Left kidney (tissue), 2 donors: ENCODE data around the gene LTBP1. TPM values are rescaled to one million over a fixed set of nuclear protein-coding genes. Genes with fewer than 3 reads are reported as not detected.
"Not testable (repeated sequence)": the region's sequence is repeated elsewhere in the genome, so short reads cannot be mapped to it uniquely, and the experiment has no call there.

Experiments used
- DNase-seq: peaks from one replicate; pipeline ENCODE4 v3.0.0-alpha.2; 2013
- polyA plus RNA-seq: library from polyadenylated mRNA; unstranded; fragments of 120-200 nt; gene quantifications from one replicate; pipeline ENCODE4 v1.2.1, GENCODE V29; 2013; ENCODE audit not compliant: insufficient read length

The LTBP1 gene
- polyA plus RNA-seq, 1 donor = 85.2 TPM

- no peak for DNase-seq
Observed at GRCh38 chr2:32962690-32963089, 15.9 kb downstream of the LTBP1 start.

- no peak for DNase-seq
Observed at GRCh38 chr2:32963941-32964340, 17.2 kb downstream of the LTBP1 start.

GRCh38 chr2:32965523-32966171 lies 18.9 kb downstream of the LTBP1 start:
- no peak for DNase-seq

GRCh38 chr2:32969444-32970162 lies 22.9 kb downstream of the LTBP1 start:
- no peak for DNase-seq

- DNase-seq = not testable (repeated sequence)
Observed at GRCh38 chr2:32973772-32974171, 27.0 kb downstream of the LTBP1 start.

GRCh38 chr2:32976409-32977063 lies 29.8 kb downstream of the LTBP1 start:
- no peak for DNase-seq

- no peak for DNase-seq
Observed at GRCh38 chr2:32977228-32977758, 30.5 kb downstream of the LTBP1 start.

- no peak for DNase-seq
Observed at GRCh38 chr2:32981612-32982011, 34.9 kb downstream of the LTBP1 start.

GRCh38 chr2:32983193-32983924 lies 36.6 kb downstream of the LTBP1 start:
- not testable (repeated sequence) for DNase-seq

- no peak for DNase-seq
Observed at GRCh38 chr2:32986480-32986879, 39.7 kb downstream of the LTBP1 start.

- no peak for DNase-seq
Observed at GRCh38 chr2:32988525-32988924, 41.8 kb downstream of the LTBP1 start.

- no peak for DNase-seq
Observed at GRCh38 chr2:32990556-32990955, 43.8 kb downstream of the LTBP1 start.

GRCh38 chr2:32991091-32991845 lies 44.5 kb downstream of the LTBP1 start:
- no peak for DNase-seq

GRCh38 chr2:32993005-32993539 lies 46.3 kb downstream of the LTBP1 start:
- DNase-seq = no peak

GRCh38 chr2:32997705-32998104 lies 51.0 kb downstream of the LTBP1 start:
- DNase-seq = no peak

- DNase-seq = no peak
Observed at GRCh38 chr2:33000986-33001385, 54.2 kb downstream of the LTBP1 start.

GRCh38 chr2:33001823-33002222 lies 55.1 kb downstream of the LTBP1 start:
- DNase-seq = no peak

GRCh38 chr2:33002863-33003262 lies 56.1 kb downstream of the LTBP1 start:
- DNase-seq = no peak

GRCh38 chr2:33005057-33005456 lies 58.3 kb downstream of the LTBP1 start:
- no peak for DNase-seq

- DNase-seq = no peak
Observed at GRCh38 chr2:33008716-33009115, 62.0 kb downstream of the LTBP1 start.

- DNase-seq = no peak
Observed at GRCh38 chr2:33009249-33009648, 62.5 kb downstream of the LTBP1 start.
